ENCODE results near the gene UBE2J2. TPM values are rescaled to one million over a fixed set of nuclear protein-coding genes. Genes with fewer than 3 reads are reported as not detected.

Gene UBE2J2
- total and polyA plus RNA-seq, 2 experiments from 2014 or later = 47.1 to 70.2 TPM

- TF ChIP-seq, protein P1, sequence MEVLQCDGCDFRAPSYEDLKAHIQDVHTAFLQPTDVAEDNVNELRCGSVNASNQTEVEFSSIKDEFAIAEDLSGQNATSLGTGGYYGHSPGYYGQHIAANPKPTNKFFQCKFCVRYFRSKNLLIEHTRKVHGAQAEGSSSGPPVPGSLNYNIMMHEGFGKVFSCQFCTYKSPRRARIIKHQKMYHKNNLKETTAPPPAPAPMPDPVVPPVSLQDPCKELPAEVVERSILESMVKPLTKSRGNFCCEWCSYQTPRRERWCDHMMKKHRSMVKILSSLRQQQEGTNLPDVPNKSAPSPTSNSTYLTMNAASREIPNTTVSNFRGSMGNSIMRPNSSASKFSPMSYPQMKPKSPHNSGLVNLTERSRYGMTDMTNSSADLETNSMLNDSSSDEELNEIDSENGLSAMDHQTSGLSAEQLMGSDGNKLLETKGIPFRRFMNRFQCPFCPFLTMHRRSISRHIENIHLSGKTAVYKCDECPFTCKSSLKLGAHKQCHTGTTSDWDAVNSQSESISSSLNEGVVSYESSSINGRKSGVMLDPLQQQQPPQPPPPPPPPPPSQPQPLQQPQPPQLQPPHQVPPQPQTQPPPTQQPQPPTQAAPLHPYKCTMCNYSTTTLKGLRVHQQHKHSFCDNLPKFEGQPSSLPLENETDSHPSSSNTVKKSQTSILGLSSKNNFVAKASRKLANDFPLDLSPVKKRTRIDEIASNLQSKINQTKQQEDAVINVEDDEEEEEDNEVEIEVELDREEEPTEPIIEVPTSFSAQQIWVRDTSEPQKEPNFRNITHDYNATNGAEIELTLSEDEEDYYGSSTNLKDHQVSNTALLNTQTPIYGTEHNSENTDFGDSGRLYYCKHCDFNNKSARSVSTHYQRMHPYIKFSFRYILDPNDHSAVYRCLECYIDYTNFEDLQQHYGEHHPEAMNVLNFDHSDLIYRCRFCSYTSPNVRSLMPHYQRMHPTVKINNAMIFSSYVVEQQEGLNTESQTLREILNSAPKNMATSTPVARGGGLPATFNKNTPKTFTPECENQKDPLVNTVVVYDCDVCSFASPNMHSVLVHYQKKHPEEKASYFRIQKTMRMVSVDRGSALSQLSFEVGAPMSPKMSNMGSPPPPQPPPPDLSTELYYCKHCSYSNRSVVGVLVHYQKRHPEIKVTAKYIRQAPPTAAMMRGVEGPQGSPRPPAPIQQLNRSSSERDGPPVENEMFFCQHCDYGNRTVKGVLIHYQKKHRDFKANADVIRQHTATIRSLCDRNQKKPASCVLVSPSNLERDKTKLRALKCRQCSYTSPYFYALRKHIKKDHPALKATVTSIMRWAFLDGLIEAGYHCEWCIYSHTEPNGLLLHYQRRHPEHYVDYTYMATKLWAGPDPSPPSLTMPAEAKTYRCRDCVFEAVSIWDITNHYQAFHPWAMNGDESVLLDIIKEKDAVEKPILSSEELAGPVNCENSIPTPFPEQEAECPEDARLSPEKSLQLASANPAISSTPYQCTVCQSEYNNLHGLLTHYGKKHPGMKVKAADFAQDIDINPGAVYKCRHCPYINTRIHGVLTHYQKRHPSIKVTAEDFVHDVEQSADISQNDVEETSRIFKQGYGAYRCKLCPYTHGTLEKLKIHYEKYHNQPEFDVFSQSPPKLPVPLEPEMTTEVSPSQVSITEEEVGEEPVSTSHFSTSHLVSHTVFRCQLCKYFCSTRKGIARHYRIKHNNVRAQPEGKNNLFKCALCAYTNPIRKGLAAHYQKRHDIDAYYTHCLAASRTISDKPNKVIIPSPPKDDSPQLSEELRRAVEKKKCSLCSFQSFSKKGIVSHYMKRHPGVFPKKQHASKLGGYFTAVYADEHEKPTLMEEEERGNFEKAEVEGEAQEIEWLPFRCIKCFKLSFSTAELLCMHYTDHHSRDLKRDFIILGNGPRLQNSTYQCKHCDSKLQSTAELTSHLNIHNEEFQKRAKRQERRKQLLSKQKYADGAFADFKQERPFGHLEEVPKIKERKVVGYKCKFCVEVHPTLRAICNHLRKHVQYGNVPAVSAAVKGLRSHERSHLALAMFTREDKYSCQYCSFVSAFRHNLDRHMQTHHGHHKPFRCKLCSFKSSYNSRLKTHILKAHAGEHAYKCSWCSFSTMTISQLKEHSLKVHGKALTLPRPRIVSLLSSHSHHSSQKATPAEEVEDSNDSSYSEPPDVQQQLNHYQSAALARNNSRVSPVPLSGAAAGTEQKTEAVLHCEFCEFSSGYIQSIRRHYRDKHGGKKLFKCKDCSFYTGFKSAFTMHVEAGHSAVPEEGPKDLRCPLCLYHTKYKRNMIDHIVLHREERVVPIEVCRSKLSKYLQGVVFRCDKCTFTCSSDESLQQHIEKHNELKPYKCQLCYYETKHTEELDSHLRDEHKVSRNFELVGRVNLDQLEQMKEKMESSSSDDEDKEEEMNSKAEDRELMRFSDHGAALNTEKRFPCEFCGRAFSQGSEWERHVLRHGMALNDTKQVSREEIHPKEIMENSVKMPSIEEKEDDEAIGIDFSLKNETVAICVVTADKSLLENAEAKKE (CRISPR knock-in tag; IDR thresholded peaks at IDR 0.05) = no peak
Measured at GRCh38 chr1:1229770-1230169, 43.9 kb downstream of the UBE2J2 start (continued).

DNA sequence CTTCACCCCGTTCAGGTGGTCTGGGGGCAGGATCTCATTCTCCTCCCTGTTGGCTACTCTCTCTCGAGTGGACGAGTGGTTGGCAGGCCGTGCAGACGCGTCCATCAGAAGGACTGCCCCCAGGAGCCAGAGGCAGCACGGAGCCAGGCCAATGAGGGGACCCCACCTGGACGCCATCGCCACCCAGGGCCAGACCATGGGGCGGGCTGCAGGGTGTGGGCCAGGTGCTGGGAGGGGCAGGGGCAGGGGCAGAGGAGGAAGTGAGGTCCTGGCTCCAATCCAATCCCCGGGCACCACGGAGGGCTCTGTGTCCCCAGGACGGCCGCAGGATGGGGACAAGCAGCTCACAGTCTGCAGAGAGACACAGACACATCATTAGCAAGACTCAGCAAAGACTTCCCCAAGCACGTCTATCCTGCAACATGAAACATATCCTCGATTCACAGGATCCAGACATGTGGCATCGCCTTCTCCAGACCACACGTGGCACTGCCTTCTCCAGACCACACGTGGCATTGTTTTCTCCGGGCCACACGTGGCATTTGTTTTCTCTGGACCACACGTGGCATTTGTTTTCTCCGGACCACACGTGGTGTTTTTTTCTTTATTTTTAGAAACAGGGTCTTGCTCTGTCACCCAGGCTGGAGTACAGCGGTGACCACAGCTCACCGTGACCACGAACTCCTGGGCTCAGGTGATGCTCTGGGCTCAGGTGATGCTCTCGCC lies 44.9 kb downstream of the UBE2J2 start:
- Histone ChIP-seq H2AFZ (no peak overlapping the region), H4K20me1 (replicated peaks; ENCODE audit: insufficient read depth) (peaks cover 8% of the 10 kb centered on the region), H3F3A (replicated peaks; ENCODE audit: low read depth) (peaks cover 8% of the 10 kb centered on the region; the same call in 1 of the 2 replicates), H3K27ac (ENCODE audit: low read depth) (no peak overlapping the region), H3K36me3 (ENCODE audit: insufficient read depth) (no peaks in the 10 kb centered on the region), H3K4me2 (no peak overlapping the region), H3K4me3 (no peak overlapping the region), H3K79me2 (replicated peaks; ENCODE audit: insufficient read depth) (peaks cover 35% of the 10 kb centered on the region), H3K27me3 (ENCODE audit: insufficient read depth) (no peaks in the 10 kb centered on the region), H3K9me2 (ENCODE audit: insufficient read depth) (no peaks in the 10 kb centered on the region), H3K4me1 (ENCODE audit: insufficient read depth) (peaks cover 6% of the 10 kb centered on the region)
- Mint-ChIP-seq H3K4me3 (no peak overlapping the region), H3K27ac (no peak overlapping the region), H3K36me3 (ENCODE audit: low read depth) (peaks cover 24% of the 10 kb centered on the region), H3K9me3 (peaks cover 5% of the 10 kb centered on the region), H3K27me3 (ENCODE audit: insufficient read depth, low read depth, poor library complexity) (peaks cover 14% of the 10 kb centered on the region), H3K4me1 (peaks cover 12% of the 10 kb centered on the region)
- ATAC-seq (no peak), DNase-seq (ENCODE audit: low spot score) (no peak)
- TF ChIP-seq CREB1 (CRISPR knock-in tag; IDR thresholded peaks at IDR 0.05; ENCODE audit: low read depth) = no peak
- TF ChIP-seq NANOG (IDR thresholded peaks at IDR 0.05; ENCODE audit: borderline replicate concordance) = no peak
- no peak for TF ChIP-seq POLR2AphosphoS5 (IDR thresholded peaks at IDR 0.05; ENCODE audit: low read depth)
- TF ChIP-seq, protein P2, sequence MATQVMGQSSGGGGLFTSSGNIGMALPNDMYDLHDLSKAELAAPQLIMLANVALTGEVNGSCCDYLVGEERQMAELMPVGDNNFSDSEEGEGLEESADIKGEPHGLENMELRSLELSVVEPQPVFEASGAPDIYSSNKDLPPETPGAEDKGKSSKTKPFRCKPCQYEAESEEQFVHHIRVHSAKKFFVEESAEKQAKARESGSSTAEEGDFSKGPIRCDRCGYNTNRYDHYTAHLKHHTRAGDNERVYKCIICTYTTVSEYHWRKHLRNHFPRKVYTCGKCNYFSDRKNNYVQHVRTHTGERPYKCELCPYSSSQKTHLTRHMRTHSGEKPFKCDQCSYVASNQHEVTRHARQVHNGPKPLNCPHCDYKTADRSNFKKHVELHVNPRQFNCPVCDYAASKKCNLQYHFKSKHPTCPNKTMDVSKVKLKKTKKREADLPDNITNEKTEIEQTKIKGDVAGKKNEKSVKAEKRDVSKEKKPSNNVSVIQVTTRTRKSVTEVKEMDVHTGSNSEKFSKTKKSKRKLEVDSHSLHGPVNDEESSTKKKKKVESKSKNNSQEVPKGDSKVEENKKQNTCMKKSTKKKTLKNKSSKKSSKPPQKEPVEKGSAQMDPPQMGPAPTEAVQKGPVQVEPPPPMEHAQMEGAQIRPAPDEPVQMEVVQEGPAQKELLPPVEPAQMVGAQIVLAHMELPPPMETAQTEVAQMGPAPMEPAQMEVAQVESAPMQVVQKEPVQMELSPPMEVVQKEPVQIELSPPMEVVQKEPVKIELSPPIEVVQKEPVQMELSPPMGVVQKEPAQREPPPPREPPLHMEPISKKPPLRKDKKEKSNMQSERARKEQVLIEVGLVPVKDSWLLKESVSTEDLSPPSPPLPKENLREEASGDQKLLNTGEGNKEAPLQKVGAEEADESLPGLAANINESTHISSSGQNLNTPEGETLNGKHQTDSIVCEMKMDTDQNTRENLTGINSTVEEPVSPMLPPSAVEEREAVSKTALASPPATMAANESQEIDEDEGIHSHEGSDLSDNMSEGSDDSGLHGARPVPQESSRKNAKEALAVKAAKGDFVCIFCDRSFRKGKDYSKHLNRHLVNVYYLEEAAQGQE (IDR thresholded peaks at IDR 0.05; ENCODE audit: unreplicated experiment) = no peak
- TF ChIP-seq ZNF331 (CRISPR knock-in tag; IDR thresholded peaks at IDR 0.05; ENCODE audit: low read depth) = no peak
- TF ChIP-seq JUNB (IDR thresholded peaks at IDR 0.05; ENCODE audit: unreplicated experiment) = no peak
- TF ChIP-seq EZH2phosphoT487 (IDR thresholded peaks at IDR 0.05; ENCODE audit: unreplicated experiment) = no peak
- TF ChIP-seq EZH2 (IDR thresholded peaks at IDR 0.05; ENCODE audit: low read depth, unreplicated experiment) = no peak
- TF ChIP-seq ETS1 (IDR thresholded peaks at IDR 0.05) = no peak
- no peak for TF ChIP-seq CTCF (conservative IDR thresholded peaks at IDR 0.05; ENCODE audit: low read depth in 2 of 2)
- TF ChIP-seq ZNF114 (CRISPR knock-in tag; IDR thresholded peaks at IDR 0.05) = no peak

Measured in GM23338 (cell line).